Measurements from ENCODE around the gene ENOPH1.

DNA sequence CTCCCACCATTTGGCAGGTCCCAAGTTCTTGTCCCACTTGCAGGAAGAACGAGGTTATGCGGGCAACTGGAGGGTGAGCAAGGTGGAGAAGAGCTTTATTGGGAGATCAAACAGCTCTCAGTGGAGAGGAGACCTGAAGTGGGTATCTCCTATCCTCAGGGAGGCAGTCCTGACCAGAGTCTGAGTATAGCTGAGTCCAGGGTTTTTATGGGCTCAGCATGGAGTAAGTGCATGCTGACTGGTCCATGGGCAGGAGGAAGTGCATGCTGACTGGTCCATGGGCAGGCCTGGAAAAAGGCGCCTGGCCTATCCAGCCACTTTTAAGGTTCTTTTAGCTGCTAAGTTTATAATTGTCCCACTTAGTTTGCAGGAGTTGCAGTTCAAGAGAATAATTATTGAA lies 49.2 kb upstream of the ENOPH1 start:
- TF ChIP-seq GATA3 (IDR thresholded peaks at IDR 0.05; ENCODE audit: low read depth, low read length), result no peak
- TF ChIP-seq GATA2 (IDR thresholded peaks at IDR 0.05; ENCODE audit: low read depth, low read length), result no peak

Data from SH-SY5Y (cell line).